Neural crest cell (in vitro differentiated cells): Measurements from ENCODE around the gene NUCB1. TPM values are rescaled to one million over a fixed set of nuclear protein-coding genes. Genes with fewer than 3 reads are reported as not detected.
"Not testable (repeated sequence)": the region's sequence is repeated elsewhere in the genome, so short reads cannot be mapped to it uniquely, and the experiment has no call there.

ENCODE experiments used
- DNase-seq: peaks from one replicate; pipeline ENCODE4 v3.0.0; 2021; ENCODE audit warnings: low read depth, mixed read lengths, low spot score
- H3K27ac Mint-ChIP-seq: one replicate; pipeline ENCODE4 v1.8.0; 2021; ENCODE audit warnings: mild to moderate bottlenecking, mixed read lengths; ENCODE audit not compliant: unreplicated experiment
- H3K27me3 Mint-ChIP-seq: 2 replicates; pipeline ENCODE4 v1.8.0; 2021; ENCODE audit warnings: low read depth, mild to moderate bottlenecking, mixed read lengths
- H3K36me3 Mint-ChIP-seq: 2 replicates; pipeline ENCODE4 v1.8.0; 2021; ENCODE audit warnings: low read depth, mild to moderate bottlenecking, mixed read lengths
- H3K4me1 Mint-ChIP-seq: 2 replicates; pipeline ENCODE4 v1.8.0; 2021; ENCODE audit warnings: mixed read lengths
- H3K4me3 Mint-ChIP-seq: one replicate; pipeline ENCODE4 v1.8.0; 2021; ENCODE audit warnings: mild to moderate bottlenecking, mixed read lengths
- H3K9me3 Mint-ChIP-seq: 2 replicates; pipeline ENCODE4 v1.8.0; 2021; ENCODE audit warnings: mixed read lengths
- CTCF ChIP-seq: fragments of 200-600 bp; sonication (generic); conservative IDR thresholded peaks from 2 replicates; pipeline ENCODE4 v1.5.0; 2021; ENCODE audit warnings: antibody characterized with exemption, mild to moderate bottlenecking
- total RNA-seq: library from RNA; stranded (reverse); gene quantifications from 2 replicates; pipeline ENCODE4 v1.2.1, GENCODE V29; 2021

NUCB1 gene
- total RNA-seq, 1 donor from 2014 or later = 102 TPM

GRCh38 chr19:48883726-48884125, 16.4 kb upstream of the NUCB1 start:
- no peaks in the 10 kb centered on the region for H3K9me3 Mint-ChIP-seq
- no peak overlapping the region for H3K27ac Mint-ChIP-seq
- TF ChIP-seq CTCF = no peak
- H3K36me3 Mint-ChIP-seq = peaks cover under 1% of the 10 kb centered on the region
- DNase-seq = no peak
- H3K27me3 Mint-ChIP-seq = no peaks in the 10 kb centered on the region
- H3K4me3 Mint-ChIP-seq = no peak overlapping the region
- no peaks in the 10 kb centered on the region for H3K4me1 Mint-ChIP-seq

DNA sequence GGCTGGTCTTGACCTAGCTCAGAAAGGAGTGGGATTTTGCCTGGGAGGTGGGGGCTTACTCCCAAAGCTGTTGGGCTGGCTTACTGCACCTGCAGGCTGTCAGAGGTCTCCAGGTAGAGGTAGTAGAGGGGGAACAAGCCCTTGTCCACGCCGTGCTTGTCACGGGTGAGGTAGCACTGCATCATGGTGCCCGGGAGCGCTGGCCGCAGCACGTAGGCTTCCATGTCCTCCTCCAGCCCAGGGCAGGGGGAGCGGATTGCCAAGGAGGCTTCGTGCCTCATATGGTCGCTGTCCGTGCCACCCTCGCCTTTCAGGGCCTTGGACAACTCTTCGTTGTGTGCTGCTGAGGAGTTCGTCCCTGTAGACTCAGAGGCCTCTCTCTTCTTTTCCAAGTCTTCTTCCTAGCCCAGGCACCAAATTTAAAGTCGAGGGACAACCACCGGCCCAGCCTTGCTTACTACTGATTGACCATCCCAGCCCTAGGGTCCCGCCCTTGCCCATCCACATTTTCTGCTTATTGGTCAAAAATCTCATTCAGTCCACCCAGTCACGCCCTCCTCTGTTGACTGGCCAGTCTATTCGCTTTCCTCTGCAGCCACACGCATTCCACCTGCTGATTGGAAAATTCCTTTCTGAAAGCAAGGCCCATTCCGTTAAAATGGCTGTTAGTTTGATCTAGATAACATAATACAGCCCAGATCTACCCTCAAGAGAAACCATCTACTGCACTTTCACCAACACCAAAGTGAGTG, 12.1 kb upstream of the NUCB1 start:
- no peak for TF ChIP-seq CTCF
- H3K27me3 Mint-ChIP-seq = no peaks in the 10 kb centered on the region
- no peaks in the 10 kb centered on the region for H3K9me3 Mint-ChIP-seq
- H3K4me1 Mint-ChIP-seq = no peaks in the 10 kb centered on the region
- H3K36me3 Mint-ChIP-seq = no peaks in the 10 kb centered on the region
- H3K27ac Mint-ChIP-seq = no peak overlapping the region
- H3K4me3 Mint-ChIP-seq = no peak overlapping the region
- no peak for DNase-seq

GRCh38 chr19:48889496-48889895, 10.6 kb upstream of the NUCB1 start:
- H3K4me1 Mint-ChIP-seq, H3K9me3 Mint-ChIP-seq, H3K27me3 Mint-ChIP-seq, H3K36me3 Mint-ChIP-seq, H3K27ac Mint-ChIP-seq, H3K4me3 Mint-ChIP-seq, DNase-seq: not testable (repeated sequence)

GRCh38 chr19:48890551-48890950, 9.6 kb upstream of the NUCB1 start:
- Mint-ChIP-seq H3K27ac (no peak overlapping the region), H3K9me3 (no peaks in the 10 kb centered on the region), H3K4me3 (no peak overlapping the region), H3K27me3 (no peaks in the 10 kb centered on the region), H3K36me3 (no peaks in the 10 kb centered on the region), H3K4me1 (no peaks in the 10 kb centered on the region)
- no peak for TF ChIP-seq CTCF
- DNase-seq = no peak

DNA sequence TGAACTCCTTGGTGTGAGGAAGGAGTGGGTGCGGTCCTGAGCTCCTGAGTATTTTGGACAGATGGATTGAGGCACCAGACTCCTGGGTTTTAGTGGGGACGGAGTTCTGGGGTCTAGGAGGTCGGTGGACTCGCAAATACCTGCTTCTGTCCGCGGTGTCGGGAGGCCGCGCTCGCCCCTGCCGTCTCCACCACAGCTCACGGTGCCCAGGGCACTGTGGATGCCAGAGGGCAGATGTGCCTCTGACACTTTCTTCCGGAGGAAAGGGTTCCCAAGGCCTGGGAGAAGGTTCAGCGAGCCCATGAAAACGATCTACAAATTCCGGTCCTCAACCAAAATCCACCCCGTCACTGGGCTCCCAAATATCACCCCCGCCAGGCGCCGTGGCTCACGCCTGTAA, 4.9 kb upstream of the NUCB1 start:
- Mint-ChIP-seq H3K27ac (no peak overlapping the region), H3K27me3 (no peaks in the 10 kb centered on the region), H3K9me3 (no peaks in the 10 kb centered on the region), H3K36me3 (no peaks in the 10 kb centered on the region), H3K4me3 (no peak overlapping the region), H3K4me1 (peaks cover 10% of the 10 kb centered on the region)
- no peak for TF ChIP-seq CTCF
- no peak for DNase-seq

GRCh38 chr19:48896191-48896720, 3.9 kb upstream of the NUCB1 start:
- Mint-ChIP-seq H3K4me3 (no peak overlapping the region), H3K36me3 (no peaks in the 10 kb centered on the region), H3K27me3 (no peaks in the 10 kb centered on the region), H3K4me1 (peaks cover 18% of the 10 kb centered on the region), H3K27ac (no peak overlapping the region), H3K9me3 (no peaks in the 10 kb centered on the region)
- TF ChIP-seq CTCF = no peak
- peak; percentile 30 for DNase-seq
